Keratinocyte (primary cell): ENCODE data around the gene RAP1GAP2. TPM values are rescaled to one million over a fixed set of nuclear protein-coding genes. Genes with fewer than 3 reads are reported as not detected.

Experiments
- DNase-seq: peaks from one replicate; pipeline ENCODE4 v3.0.0-alpha.2; 2011; ENCODE audit warnings: low read depth, missing footprints, low spot score
- FAIRE-seq: peaks from 2 replicates; lab custom pipeline; 2011; peaks lifted over from hg19 to GRCh38; lab: Jason Lieb, UNC
- H2AFZ ChIP-seq: 2 replicates; pipeline ENCODE4 v1.6.0; 2012; ENCODE audit warnings: low read length, control low read depth, inconsistent platforms; ENCODE audit not compliant: control insufficient read depth
- H3K27ac ChIP-seq: 2 replicates; pipeline ENCODE4 v1.5.1; 2011; ENCODE audit warnings: low read length; ENCODE audit not compliant: control insufficient read depth, insufficient read depth
- H3K27me3 ChIP-seq: 3 replicates; pipeline ENCODE4 v1.6.0; 2011; ENCODE audit warnings: low read length; ENCODE audit not compliant: control insufficient read depth, insufficient read depth; ENCODE audit errors: extremely low read depth
- H3K36me3 ChIP-seq, 2 experiments: 2 replicates in 1 of 2; 3 replicates in 1 of 2; pipeline ENCODE4 v1.5.1; 2011; ENCODE audit warnings: low read length in 2 of 2, mild to moderate bottlenecking in 1 of 2; ENCODE audit not compliant: control insufficient read depth in 2 of 2, insufficient read depth in 2 of 2; ENCODE audit errors: extremely low read depth in 1 of 2
- H3K4me1 ChIP-seq: 3 replicates; pipeline ENCODE4 v1.5.1; 2011; ENCODE audit warnings: low read length; ENCODE audit not compliant: control insufficient read depth, insufficient read depth; ENCODE audit errors: extremely low read depth
- H3K4me2 ChIP-seq: 3 replicates; pipeline ENCODE4 v1.6.0; 2011; ENCODE audit warnings: low read depth, low read length; ENCODE audit not compliant: control insufficient read depth, insufficient read depth; ENCODE audit errors: extremely low read depth
- H3K4me3 ChIP-seq, 3 experiments: fragments of 200-600 bp in 1 of 3; sonication (generic) in 1 of 3; 2 replicates in 2 of 3; 3 replicates in 1 of 3; pipeline ENCODE4 v1.5.1; 2011 to 2016; ENCODE audit warnings: low read length in 3 of 3, mild to moderate bottlenecking in 3 of 3, control low read depth in 2 of 3, inconsistent platforms in 1 of 3, low read depth in 1 of 3, mixed read lengths in 1 of 3, mixed run types in 1 of 3, moderate library complexity in 1 of 3; ENCODE audit not compliant: control insufficient read depth in 2 of 3, insufficient read depth in 2 of 3; ENCODE audit errors: extremely low read depth in 1 of 3
- H3K79me2 ChIP-seq: 2 replicates; pipeline ENCODE4 v1.6.0; 2012; ENCODE audit warnings: low read length; ENCODE audit not compliant: control insufficient read depth, insufficient read depth
- H3K9ac ChIP-seq: 3 replicates; pipeline ENCODE4 v1.6.0; 2011; ENCODE audit warnings: low read length; ENCODE audit not compliant: control insufficient read depth, insufficient read depth; ENCODE audit errors: extremely low read depth
- H3K9me1 ChIP-seq: 3 replicates; pipeline ENCODE4 v1.6.0; 2011; ENCODE audit warnings: low read length; ENCODE audit not compliant: control insufficient read depth, insufficient read depth; ENCODE audit errors: extremely low read depth
- H3K9me3 ChIP-seq: 2 replicates; pipeline ENCODE4 v1.5.1; 2012; ENCODE audit warnings: low read depth, low read length; ENCODE audit not compliant: control insufficient read depth
- H4K20me1 ChIP-seq: 3 replicates; pipeline ENCODE4 v1.6.0; 2011; ENCODE audit warnings: low read length; ENCODE audit not compliant: control insufficient read depth, insufficient read depth; ENCODE audit errors: extremely low read depth
- CTCF ChIP-seq, 3 experiments: IDR thresholded peaks in 1 of 3; conservative IDR thresholded peaks in 1 of 3; optimal IDR thresholded peaks in 1 of 3; 2 replicates in 2 of 3; 3 replicates in 1 of 3; pipeline versions ENCODE3 to v1.5.1; 2011; ENCODE audit warnings: low read length in 3 of 3, mild to moderate bottlenecking in 3 of 3, moderate library complexity in 2 of 3, control low read depth in 1 of 3, inconsistent platforms in 1 of 3; ENCODE audit not compliant: insufficient read depth in 2 of 3; ENCODE audit errors: extremely low read depth in 1 of 3
- EZH2 ChIP-seq: IDR thresholded peaks from one replicate; pipeline ENCODE4 v1.6.1; 2012; ENCODE audit warnings: inconsistent platforms, mild to moderate bottlenecking, low read length, moderate library complexity
- dilution Hi-C: fragments of 300-500 bp; cut with MboI; formaldehyde crosslinking; loops from one replicate; pipeline ENCODE4 v1.7.0; 2020; ENCODE audit warnings: low sequenced_read_pairs; ENCODE audit not compliant: extremely low pct_ligation_motif_present
- polyA plus RNA-seq, 5 experiments: library from polyadenylated mRNA; depleted of rRNA in 3 of 5; stranded (reverse) in 3 of 5; stranded (forward) in 1 of 5; unstranded in 1 of 5; fragments of >200 nt; gene quantifications; 1 replicate in 1 of 5; 2 replicates in 3 of 5; 3 replicates in 1 of 5; pipeline versions ENCODE4 v1.2.1 to v1.2.3, GENCODE V29; 2011 to 2012; ENCODE audit warnings: missing spikeins in 2 of 5, low read depth in 1 of 5, low replicate concordance in 1 of 5

The RAP1GAP2 gene
- polyA plus RNA-seq, 1 donor (not counting 4 experiments of a cell fraction or from before 2014, with no cell fraction given): 13.6 TPM

GRCh38 chr17:3024346-3024745, 228.1 kb downstream of the RAP1GAP2 start:
- Histone ChIP-seq H3K9me3 (no peaks in the 10 kb centered on the region), H3K79me2 (no peaks in the 10 kb centered on the region), H3K4me3 (no peak overlapping the region), H3K27me3 (no peaks in the 10 kb centered on the region), H3K27ac (no peak overlapping the region), H3K4me2 (no peak overlapping the region), H4K20me1 (no peaks in the 10 kb centered on the region), H3K9me1 (no peaks in the 10 kb centered on the region), H3K4me1 (peaks cover 2% of the 10 kb centered on the region), H3K9ac (no peak overlapping the region), H2AFZ (no peak overlapping the region), H3K36me3 (peaks cover 25 to 34% of the 10 kb centered on the region in 2 experiments)
- FAIRE-seq (peak; percentile 26), DNase-seq (no peak)
- TF ChIP-seq CTCF (optimal IDR thresholded peaks at IDR 0.05 in 1 of 3, IDR thresholded peaks at IDR 0.05 in 1 of 3, conservative IDR thresholded peaks at IDR 0.05 in 1 of 3; ENCODE audit: extremely low read depth in 1 of 3, insufficient read depth in 2 of 3, low read length in 3 of 3) (no peak), EZH2 (no peak)
- dilution Hi-C loops: no loop called here

DNA sequence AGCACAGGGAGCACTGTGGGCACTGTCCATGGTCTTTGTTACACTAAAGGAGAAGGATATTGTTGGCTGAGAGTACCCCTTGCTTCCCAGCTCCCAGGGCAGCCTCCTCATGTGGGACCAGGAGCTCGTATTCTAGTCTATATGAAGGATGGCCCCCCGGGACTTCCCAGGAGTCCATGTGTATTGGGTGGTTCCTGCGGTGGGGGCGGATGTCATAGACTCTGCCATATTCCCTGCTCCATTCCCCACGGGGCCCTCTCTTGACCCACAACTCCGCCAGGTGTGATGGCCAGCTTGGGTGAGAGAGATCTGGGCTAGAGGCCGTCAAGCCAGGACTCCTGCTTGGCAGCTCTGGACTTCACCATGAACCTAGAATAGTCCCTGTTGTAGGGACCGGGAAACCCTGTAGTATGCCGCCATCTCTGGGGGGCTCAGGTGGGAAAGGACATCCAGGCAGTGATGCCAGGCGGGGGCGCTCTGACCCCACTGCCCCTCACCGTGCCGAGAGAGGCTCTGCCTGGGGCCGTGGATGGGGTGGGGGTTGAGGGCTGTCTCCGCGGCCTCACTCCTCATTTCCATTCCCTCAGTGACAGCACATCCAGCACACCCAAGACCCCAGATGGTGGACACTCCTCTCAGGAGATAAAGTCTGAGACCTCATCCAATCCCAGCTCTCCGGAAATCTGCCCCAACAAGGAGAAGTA, 229.3 kb downstream of the RAP1GAP2 start:
- peaks cover 11% of the 10 kb centered on the region for H3K4me1 ChIP-seq
- no peak for TF ChIP-seq CTCF (optimal IDR thresholded peaks at IDR 0.05 in 1 of 3, IDR thresholded peaks at IDR 0.05 in 1 of 3, conservative IDR thresholded peaks at IDR 0.05 in 1 of 3; ENCODE audit: extremely low read depth in 1 of 3, insufficient read depth in 2 of 3, low read length in 3 of 3)
- no peak for TF ChIP-seq EZH2
- no peak overlapping the region for H3K27ac ChIP-seq
- H3K79me2 ChIP-seq: no peaks in the 10 kb centered on the region
- FAIRE-seq (no peak), DNase-seq (no peak)
- no peak overlapping the region for H3K4me3 ChIP-seq
- dilution Hi-C loops: no loop called here
- no peak overlapping the region for H3K4me2 ChIP-seq
- H4K20me1 ChIP-seq: no peaks in the 10 kb centered on the region
- no peaks in the 10 kb centered on the region for H3K9me3 ChIP-seq
- no peaks in the 10 kb centered on the region for H3K27me3 ChIP-seq
- H3K9me1 ChIP-seq: no peaks in the 10 kb centered on the region
- no peak overlapping the region for H2AFZ ChIP-seq
- H3K36me3 ChIP-seq: peaks cover 18 to 33% of the 10 kb centered on the region in 2 experiments
- H3K9ac ChIP-seq: no peak overlapping the region
